ENCODE measurements around the gene ESAM. TPM values are rescaled to one million over a fixed set of nuclear protein-coding genes. Genes with fewer than 3 reads are reported as not detected.

Gene ESAM
- total and polyA plus RNA-seq, 10 of the 15 experiments (the other 5 are each of a cell fraction or from before 2014, with no cell fraction given), result 2.7 to 43.6 (median 19.5) TPM

GRCh38 chr11:124738713-124739478 is 23.2 kb downstream of the ESAM start:
- FAIRE-seq (no peak), ATAC-seq (no peak), DNase-seq (ENCODE audit: low read depth, low spot score) (no peak)
- H3K36me3 ChIP-seq (ENCODE audit: control insufficient read depth in 2 of 2, insufficient read depth in 2 of 2, low read length in 1 of 2), result no peaks in the 10 kb centered on the region
- peaks cover 2 to 3% of the 10 kb centered on the region in 2 experiments; a peak in 1 of 4 replicates for H3K27me3 ChIP-seq (replicated peaks in 1 of 2; ENCODE audit: control insufficient read depth in 2 of 2, insufficient read depth in 2 of 2, low read length in 1 of 2)
- CTCF ChIA-PET, result interaction anchor here (1.0 to 12.2 kb wide), 6 partner anchors 7 to 67 kb away, joined by 3 to 202 read pairs (median 6); partner anchors contain the start of genes ESAM, SIAE and SPA17
- POLR2A ChIA-PET, result interaction anchor here (0.9 kb wide), 1 partner anchor 8 kb away, joined by 3 read pairs; no protein-coding TSS in a partner anchor
- H3K9me3 ChIP-seq (replicated peaks; ENCODE audit: control insufficient read depth, insufficient read depth, low read length), result no peaks in the 10 kb centered on the region
- no peak overlapping the region for H2AFZ ChIP-seq (ENCODE audit: control insufficient read depth, low read depth, low read length)
- WGBS (ENCODE audit: insufficient coverage, insufficient replicate concordance, low lambda C conversion rate, missing lambda C conversion rate), result 67% methylated on average over 21 of the region's 21 CpGs
- H3K9ac ChIP-seq (ENCODE audit: control insufficient read depth, insufficient read depth, low read length), result no peak overlapping the region
- peaks cover 10% of the 10 kb centered on the region for H3K4me1 ChIP-seq (ENCODE audit: control insufficient read depth, insufficient read depth, low read length)
- no peak overlapping the region for H3K4me3 ChIP-seq
- H3K27ac ChIP-seq (ENCODE audit: control insufficient read depth, insufficient read depth), result no peak overlapping the region
- intact Hi-C loops (cut with micrococcal nuclease; ENCODE audit: unreplicated experiment), result no loop called here
- in situ Hi-C loops (cut with MboI), result no loop called here
- no TSS peak for BruUV-seq (replicated peaks)
- no peaks in the 10 kb centered on the region for H4K20me1 ChIP-seq (ENCODE audit: control insufficient read depth, insufficient read depth)
- RAD21 ChIA-PET (ENCODE audit: unreplicated experiment), result interaction anchor here (0.6 to 2.9 kb wide), 4 partner anchors 21 to 69 kb away, joined by 3 to 23 read pairs (median 4); no protein-coding TSS in a partner anchor
- H3K4me2 ChIP-seq (ENCODE audit: control insufficient read depth, insufficient read depth), result peak overlapping the region; percentile 87
- SMC1A ChIA-PET (ENCODE audit: uncharacterized antibody, unreplicated experiment), result interaction anchor here (0.8 to 4.9 kb wide), 3 partner anchors 14 to 69 kb away, joined by 3 to 32 read pairs (median 3); no protein-coding TSS in a partner anchor
- no peaks in the 10 kb centered on the region for H3K79me2 ChIP-seq (ENCODE audit: control insufficient read depth, insufficient read depth, low read length)
- TF ChIP-seq ETV6 (conservative IDR thresholded peaks at IDR 0.05 in 1 of 2, IDR thresholded peaks at IDR 0.05 in 1 of 2; ENCODE audit: borderline replicate concordance in 1 of 2, low read depth in 1 of 2), result no peak
- TF ChIP-seq BCL3 (IDR thresholded peaks at IDR 0.05; ENCODE audit: borderline replicate concordance, insufficient read depth, low read depth, low read length, poor library complexity, severe bottlenecking), result no peak
- no peak for TF ChIP-seq ZNF687 (IDR thresholded peaks at IDR 0.05)
- TF ChIP-seq NKRF (conservative IDR thresholded peaks at IDR 0.05), result no peak
- no peak for TF ChIP-seq USF1 (IDR thresholded peaks at IDR 0.05; ENCODE audit: borderline replicate concordance, extremely low read length, insufficient read depth, low read depth, low read length)
- TF ChIP-seq ZNF274 (IDR thresholded peaks at IDR 0.05; ENCODE audit: insufficient read depth, insufficient read length), result no peak
- no peak for TF ChIP-seq YBX1 (IDR thresholded peaks at IDR 0.05)
- no peak for TF ChIP-seq ZNF384 (IDR thresholded peaks at IDR 0.05; ENCODE audit: borderline replicate concordance, low read depth, low read length)

Data from GM12878 (cell line).